Left ventricle myocardium superior (tissue), 1 donor: ENCODE results near the gene UNC13B. TPM values are rescaled to one million over a fixed set of nuclear protein-coding genes. Genes with fewer than 3 reads are reported as not detected.

ENCODE experiments used
- ATAC-seq: fragments of 200-7000 bp; cut with Tn5 transposase; one replicate; pipeline ENCODE4 v1.9.1; 2020; ENCODE audit warnings: mild to moderate bottlenecking, moderate library complexity
- DNase-seq: peaks from one replicate; pipeline ENCODE4 v3.0.0-alpha.2; 2020
- intact Hi-C: fragments of 100-400 bp; cut with micrococcal nuclease; formaldehyde crosslinking; loops from one replicate; pipeline ENCODE4 v1.11.0; 2022
- total RNA-seq: library from RNA; stranded (reverse); fragmentation: NEBNext Ultra II Directional; extraction: Animal tissue kit (Norgen Biotek cat#: 25700); gene quantifications from one replicate; pipeline ENCODE4 v1.2.1, GENCODE V29; 2021
- donor health status: DM: no; HTN: yes; CAD: no; lungs with severe emphysema.

Gene UNC13B
- total RNA-seq, 1 donor from 2014 or later = 25.5 TPM

GRCh38 chr9:35295369-35296036 lies 133.7 kb downstream of the UNC13B start:
- ATAC-seq = no peak
- DNase-seq = no peak
- intact Hi-C loops = no loop called here

GRCh38 chr9:35303567-35303966 lies 141.8 kb downstream of the UNC13B start:
- intact Hi-C loops = loop anchor here (10.0 kb wide), 1 partner anchor 171 kb away; no protein-coding TSS in a partner anchor
- DNase-seq (no peak), ATAC-seq (no peak)

GRCh38 chr9:35306283-35306682 lies 144.5 kb downstream of the UNC13B start:
- DNase-seq (no peak), ATAC-seq (no peak)
- intact Hi-C loops = loop anchor here (10.0 kb wide), 1 partner anchor 169 kb away; no protein-coding TSS in a partner anchor

- DNase-seq (no peak), ATAC-seq (no peak)
- intact Hi-C loops = loop anchor here (10.0 kb wide), 1 partner anchor 166 kb away; no protein-coding TSS in a partner anchor
Observed at GRCh38 chr9:35308316-35308715, 146.5 kb downstream of the UNC13B start.

- ATAC-seq (peak; percentile 95), DNase-seq (peak; percentile 36)
- intact Hi-C loops = no loop called here
Observed at GRCh38 chr9:35311891-35312639, 150.3 kb downstream of the UNC13B start.

GRCh38 chr9:35313460-35313859 lies 151.7 kb downstream of the UNC13B start:
- DNase-seq (no peak), ATAC-seq (no peak)
- intact Hi-C loops = no loop called here

- DNase-seq (no peak), ATAC-seq (no peak)
- intact Hi-C loops = no loop called here
Observed at GRCh38 chr9:35313916-35314315, 152.1 kb downstream of the UNC13B start.

GRCh38 chr9:35318741-35319140 lies 156.9 kb downstream of the UNC13B start:
- DNase-seq (no peak), ATAC-seq (no peak)
- intact Hi-C loops = no loop called here

- ATAC-seq (no peak), DNase-seq (no peak)
- intact Hi-C loops = no loop called here
Observed at GRCh38 chr9:35322075-35322885, 160.5 kb downstream of the UNC13B start.

GRCh38 chr9:35324966-35325365 lies 163.2 kb downstream of the UNC13B start:
- intact Hi-C loops = no loop called here
- ATAC-seq = no peak
- no peak for DNase-seq

- DNase-seq (no peak), ATAC-seq (no peak)
- intact Hi-C loops = no loop called here
Observed at GRCh38 chr9:35333551-35333950, 171.7 kb downstream of the UNC13B start.

- ATAC-seq = no peak
- no peak for DNase-seq
- intact Hi-C loops = no loop called here
Observed at GRCh38 chr9:35335164-35335563, 173.4 kb downstream of the UNC13B start.

GRCh38 chr9:35338086-35338485 lies 176.3 kb downstream of the UNC13B start:
- intact Hi-C loops = no loop called here
- ATAC-seq (no peak), DNase-seq (no peak)

GRCh38 chr9:35338561-35339274 lies 176.9 kb downstream of the UNC13B start:
- intact Hi-C loops = no loop called here
- ATAC-seq = no peak
- no peak for DNase-seq

GRCh38 chr9:35340046-35340445 lies 178.2 kb downstream of the UNC13B start:
- ATAC-seq (no peak), DNase-seq (no peak)
- intact Hi-C loops = no loop called here

GRCh38 chr9:35341021-35341420 lies 179.2 kb downstream of the UNC13B start:
- intact Hi-C loops = no loop called here
- peak; percentile 6 for ATAC-seq
- DNase-seq = no peak

GRCh38 chr9:35341585-35341984 lies 179.8 kb downstream of the UNC13B start:
- peak; percentile 99 for ATAC-seq
- intact Hi-C loops = no loop called here
- peak; percentile 80 for DNase-seq

GRCh38 chr9:35342221-35342958 lies 180.6 kb downstream of the UNC13B start:
- ATAC-seq = peak; percentile 34
- intact Hi-C loops = no loop called here
- no peak for DNase-seq

- DNase-seq = no peak
- intact Hi-C loops = no loop called here
Observed at GRCh38 chr9:35348109-35348508, 186.3 kb downstream of the UNC13B start.

More at GRCh38 chr9:35348109-35348508, 186.3 kb downstream of the UNC13B start:
- ATAC-seq = peak; percentile 56
